Activated CD4-positive, alpha-beta T cell treated with anti-CD3 and anti-CD28 coated beads for 36 hours (primary cell): ENCODE measurements around the gene ALDH3A1. TPM values are rescaled to one million over a fixed set of nuclear protein-coding genes. Genes with fewer than 3 reads are reported as not detected.

Experiments
- ATAC-seq: fragments of 200-7000 bp; cut with Tn5 transposase; one replicate; pipeline ENCODE4 v1.10.0; 2021; ENCODE audit warnings: mild to moderate bottlenecking, moderate library complexity
- CTCF ChIA-PET: fragments of 350-600 bp; sonication (Branson Sonifier 250); formaldehyde crosslinking; loops from one replicate; lab custom pipeline; 2021; ENCODE audit warnings: antibody characterized with exemption; lab: Charles Lee
- POLR2A ChIA-PET: fragments of 350-600 bp; sonication (Branson Sonifier 250); formaldehyde crosslinking; loops from one replicate; lab custom pipeline; 2021; ENCODE audit warnings: antibody characterized with exemption, inconsistent platforms; lab: Charles Lee
- DNase-seq: peaks from one replicate; pipeline ENCODE4 v3.0.0-alpha.2; 2020
- H3K27ac Mint-ChIP-seq: one replicate; pipeline ENCODE4 v1.8.0; 2021; ENCODE audit warnings: mixed read lengths
- H3K27me3 Mint-ChIP-seq: one replicate; pipeline ENCODE4 v1.8.0; 2021; ENCODE audit warnings: mixed read lengths
- H3K36me3 Mint-ChIP-seq: one replicate; pipeline ENCODE4 v1.8.0; 2021; ENCODE audit warnings: low read depth, mixed read lengths
- H3K4me1 Mint-ChIP-seq: one replicate; pipeline ENCODE4 v1.8.0; 2021; ENCODE audit warnings: mixed read lengths
- H3K4me3 Mint-ChIP-seq: one replicate; pipeline ENCODE4 v1.8.0; 2021; ENCODE audit warnings: mild to moderate bottlenecking, moderate library complexity, mixed read lengths
- H3K9me3 Mint-ChIP-seq: one replicate; pipeline ENCODE4 v1.8.0; 2021; ENCODE audit warnings: low read depth, mixed read lengths
- intact Hi-C, 2 experiments: fragments of 100-400 bp; cut with DNase I in 1 of 2; cut with micrococcal nuclease in 1 of 2; formaldehyde crosslinking; loops; one replicate each; pipeline versions ENCODE4 v1.14.2 to v1.15.1; 2022 to 2024; cut with DNase I, micrococcal nuclease
- total RNA-seq, 2 experiments: library from RNA; stranded (reverse); gene quantifications; one replicate each; pipeline ENCODE4 v1.2.3, GENCODE V29; 2021

ALDH3A1 gene
- total RNA-seq, 2 experiments from 2014 or later: not detected

DNA sequence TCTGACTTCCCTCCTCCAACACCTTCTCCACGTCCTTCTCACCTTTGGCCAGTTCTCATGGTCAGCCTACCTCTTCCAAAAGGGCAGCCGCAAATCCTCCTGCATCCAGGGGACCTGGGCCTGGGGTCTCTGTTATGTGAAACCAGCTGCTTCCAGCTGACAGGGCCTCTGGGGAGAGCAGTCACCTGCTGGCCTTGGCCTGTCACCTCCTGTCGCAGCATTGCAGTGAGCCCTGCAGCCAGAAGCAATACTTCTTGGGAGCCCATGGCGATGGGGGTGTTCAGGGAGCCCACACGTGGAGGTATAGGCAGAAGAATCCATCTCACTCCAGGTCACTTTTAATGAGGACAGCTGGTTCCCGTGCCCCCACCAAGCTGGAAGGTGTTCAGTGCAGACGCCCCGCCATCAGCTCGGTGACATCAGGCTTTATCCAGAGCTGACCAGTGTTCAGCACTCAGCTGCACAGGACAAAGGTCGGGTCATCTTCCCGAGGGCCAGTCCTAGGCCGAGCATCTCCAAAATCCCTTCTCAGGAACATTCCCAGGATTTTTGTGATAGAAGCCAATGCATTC is 30.0 kb downstream of the ALDH3A1 start:
- POLR2A ChIA-PET: no interaction called here
- no peak for ATAC-seq

GRCh38 chr17:19717411-19717908 is 30.6 kb downstream of the ALDH3A1 start:
- H3K27ac Mint-ChIP-seq: no peak overlapping the region
- no peaks in the 10 kb centered on the region for H3K36me3 Mint-ChIP-seq
- no peak overlapping the region for H3K4me3 Mint-ChIP-seq
- H3K27me3 Mint-ChIP-seq: no peaks in the 10 kb centered on the region
- intact Hi-C loops: no loop called here
- no peaks in the 10 kb centered on the region for H3K4me1 Mint-ChIP-seq
- DNase-seq (no peak), ATAC-seq (no peak)
- POLR2A ChIA-PET: no interaction called here
- CTCF ChIA-PET: interaction anchor here (1.1 kb wide), 1 partner anchor 45 kb away, joined by 3 read pairs; no protein-coding TSS in a partner anchor
- H3K9me3 Mint-ChIP-seq: no peaks in the 10 kb centered on the region

More for the DNA sequence above, 30.0 kb downstream of the ALDH3A1 start:
- Mint-ChIP-seq H3K36me3 (no peaks in the 10 kb centered on the region), H3K4me1 (no peaks in the 10 kb centered on the region), H3K4me3 (no peak overlapping the region), H3K9me3 (no peaks in the 10 kb centered on the region), H3K27me3 (no peaks in the 10 kb centered on the region), H3K27ac (no peak overlapping the region)
- intact Hi-C loops: no loop called here
- CTCF ChIA-PET: interaction anchor here (0.8 to 1.1 kb wide), 2 partner anchors 46 to 49 kb away, joined by 3 read pairs; no protein-coding TSS in a partner anchor
- no peak for DNase-seq

- Mint-ChIP-seq H3K4me1 (no peaks in the 10 kb centered on the region), H3K27ac (no peak overlapping the region), H3K27me3 (no peaks in the 10 kb centered on the region), H3K4me3 (no peak overlapping the region), H3K36me3 (no peaks in the 10 kb centered on the region), H3K9me3 (no peaks in the 10 kb centered on the region)
- POLR2A ChIA-PET: no interaction called here
- ATAC-seq (no peak), DNase-seq (no peak)
- intact Hi-C loops: no loop called here
- CTCF ChIA-PET: no interaction called here
Observed at GRCh38 chr17:19717031-19717360, 31.1 kb downstream of the ALDH3A1 start.

DNA sequence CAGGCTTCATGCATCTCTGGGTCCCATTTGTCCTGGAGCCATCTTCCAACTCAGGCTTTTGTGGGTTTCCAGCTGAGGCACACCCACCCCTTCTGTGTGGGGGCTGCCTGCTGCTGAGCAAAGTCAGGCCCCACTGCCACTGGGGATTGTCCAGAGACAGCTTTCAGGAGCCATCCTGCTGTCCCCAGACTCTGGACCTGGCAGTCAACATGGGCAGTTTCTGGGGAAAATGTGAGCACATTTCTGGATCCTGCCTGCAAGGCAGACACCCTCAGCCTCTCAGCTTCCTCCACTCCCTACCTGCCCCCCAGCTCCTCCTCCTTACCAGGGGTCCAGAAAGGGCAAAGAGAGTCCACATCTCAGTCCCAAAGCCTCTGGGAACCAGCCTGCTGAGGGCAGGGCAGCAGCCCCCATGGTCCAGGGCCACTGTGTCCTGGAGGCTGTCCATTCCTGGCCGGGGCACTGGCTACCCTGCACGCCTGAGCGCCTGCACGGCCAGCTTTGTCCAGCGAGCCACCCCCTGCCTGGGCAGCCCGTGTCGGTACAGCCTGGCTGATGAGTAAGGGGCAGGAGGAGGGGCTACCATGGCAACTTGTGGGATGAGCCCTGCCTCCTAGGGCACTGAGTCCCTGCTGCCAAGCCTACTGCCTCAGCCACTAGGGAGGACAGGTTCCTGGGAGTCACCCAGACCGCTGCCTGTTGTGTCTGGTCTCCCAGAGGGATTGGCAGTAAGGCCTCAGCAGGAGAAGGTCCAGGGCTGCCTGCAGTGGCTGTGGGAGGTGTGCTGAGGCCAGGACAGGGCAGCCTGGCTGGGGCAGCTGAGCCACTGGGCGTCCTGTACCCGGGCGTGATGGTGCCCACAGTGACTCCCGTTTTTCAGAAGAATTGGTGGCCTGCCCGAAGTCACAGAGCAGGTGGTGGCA is 31.7 kb downstream of the ALDH3A1 start, which contains the start of gene SLC47A2:
Gene SLC47A2 (minus strand): TSS at position 477 of the 923 bp plus-strand sequence. CDS start 29 bp downstream, at position 448.
- ATAC-seq: no peak
- intact Hi-C loops: no loop called here
- Mint-ChIP-seq H3K27me3 (no peaks in the 10 kb centered on the region), H3K9me3 (no peaks in the 10 kb centered on the region), H3K4me3 (no peak within 1 kb of the TSS), H3K27ac (no peak within 1 kb of the TSS), H3K36me3 (no peaks in the 10 kb centered on the region), H3K4me1 (no peaks in the 10 kb centered on the region)
- ChIA-PET POLR2A (no interaction called here), CTCF (no interaction called here)
- DNase-seq: no peak

DNA sequence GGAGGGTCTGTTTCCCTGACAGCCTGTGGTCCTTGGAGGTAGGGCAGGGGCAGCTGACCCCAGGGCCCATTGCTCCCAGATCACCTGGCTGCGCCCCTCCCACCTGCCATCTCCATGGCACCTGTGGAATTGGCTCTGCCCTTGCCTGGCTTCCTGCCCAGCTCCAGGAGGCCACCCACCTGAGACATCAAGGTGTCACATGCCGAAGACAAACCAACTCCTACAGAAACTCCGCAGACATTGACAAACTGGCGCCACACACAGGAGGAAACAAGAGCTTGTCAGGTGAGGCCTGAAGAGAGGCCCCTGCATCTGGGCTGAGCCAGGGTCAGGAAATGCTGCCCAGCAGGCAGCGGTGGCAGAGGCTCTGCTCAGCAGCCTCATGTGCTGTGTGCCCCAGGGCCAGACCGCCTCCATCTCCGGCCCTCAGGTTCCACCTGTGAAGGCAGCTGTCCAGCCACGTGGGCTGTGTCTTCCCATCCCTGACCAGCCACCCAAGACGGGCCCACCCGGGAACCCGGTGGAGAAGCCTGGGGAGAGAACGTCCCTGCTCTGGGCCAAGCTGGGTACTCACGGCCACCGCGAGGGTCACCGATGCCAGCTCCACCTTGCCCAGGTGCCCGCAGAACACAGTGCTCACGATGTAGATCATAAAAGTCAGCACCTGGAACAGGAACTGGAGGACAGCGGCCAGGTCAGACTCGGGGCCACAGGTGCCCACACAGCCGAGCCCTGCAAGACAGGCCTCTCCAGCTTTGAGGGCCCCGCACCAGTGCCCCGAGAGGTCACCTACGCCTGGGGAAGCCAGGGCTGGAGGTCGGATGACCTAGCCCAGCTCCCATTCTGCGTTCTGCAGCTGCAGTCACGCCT is 33.3 kb downstream of the ALDH3A1 start:
- POLR2A ChIA-PET: no interaction called here
- CTCF ChIA-PET: no interaction called here

DNA sequence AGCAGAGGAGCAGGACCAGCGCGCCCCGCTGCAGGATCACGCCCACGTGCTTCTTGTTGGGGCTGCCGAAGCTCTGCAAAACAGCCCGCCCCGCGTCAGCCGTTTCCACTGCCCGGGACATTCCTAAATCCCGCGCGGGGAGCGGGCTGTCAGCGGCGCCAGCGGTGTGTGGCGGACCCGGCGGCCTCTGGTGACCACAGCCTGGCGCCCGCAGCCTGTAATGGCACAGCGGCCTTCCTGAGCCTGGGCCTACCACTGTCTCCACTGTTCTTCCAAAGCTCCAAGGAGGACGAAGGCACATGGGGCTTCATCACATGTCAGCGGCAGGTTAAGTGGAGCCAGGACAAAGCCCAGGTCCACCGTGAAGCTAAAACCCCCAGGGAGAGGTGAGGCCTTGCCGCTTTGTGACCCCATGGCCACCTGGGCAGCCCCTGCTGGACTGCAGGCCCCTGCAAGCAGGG is 34.2 kb downstream of the ALDH3A1 start:
- POLR2A ChIA-PET: no interaction called here
- no peaks in the 10 kb centered on the region for H3K27me3 Mint-ChIP-seq
- no peaks in the 10 kb centered on the region for H3K4me1 Mint-ChIP-seq
- H3K9me3 Mint-ChIP-seq: no peaks in the 10 kb centered on the region
- H3K4me3 Mint-ChIP-seq: no peak overlapping the region
- H3K27ac Mint-ChIP-seq: no peak overlapping the region
- CTCF ChIA-PET: interaction anchor here (0.6 kb wide), 1 partner anchor 1868 kb away, joined by 3 read pairs; no protein-coding TSS in a partner anchor
- intact Hi-C loops: no loop called here
- no peak for DNase-seq
- no peaks in the 10 kb centered on the region for H3K36me3 Mint-ChIP-seq
- ATAC-seq: no peak

More for the DNA sequence above, 33.3 kb downstream of the ALDH3A1 start:
- Mint-ChIP-seq H3K4me1 (no peaks in the 10 kb centered on the region), H3K36me3 (no peaks in the 10 kb centered on the region), H3K27ac (no peak overlapping the region), H3K9me3 (no peaks in the 10 kb centered on the region), H3K4me3 (no peak overlapping the region), H3K27me3 (no peaks in the 10 kb centered on the region)
- DNase-seq (no peak), ATAC-seq (no peak)
- intact Hi-C loops: no loop called here

DNA sequence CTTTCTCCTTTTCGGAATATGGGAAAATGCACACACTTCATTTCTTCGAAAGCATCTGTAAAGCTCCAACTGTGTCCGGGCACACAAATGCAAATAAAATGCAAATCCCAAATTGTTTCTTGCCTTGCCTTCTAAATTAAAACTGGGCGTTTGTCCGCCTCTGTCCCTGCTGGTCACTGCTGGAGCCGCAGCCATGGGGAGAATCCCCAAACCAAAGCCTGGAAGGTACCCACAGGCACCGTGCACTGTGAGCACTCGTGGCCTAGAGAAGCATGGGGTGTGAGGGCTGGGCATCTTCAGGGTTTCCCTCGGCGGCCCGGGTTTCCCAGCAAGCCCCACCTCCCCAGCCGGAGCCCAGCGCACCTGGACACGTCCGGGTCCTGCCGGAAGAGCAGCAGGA is 34.6 kb downstream of the ALDH3A1 start:
- Mint-ChIP-seq H3K27ac (no peak overlapping the region), H3K36me3 (no peaks in the 10 kb centered on the region), H3K4me3 (no peak overlapping the region), H3K9me3 (no peaks in the 10 kb centered on the region), H3K4me1 (no peaks in the 10 kb centered on the region), H3K27me3 (no peaks in the 10 kb centered on the region)
- ChIA-PET POLR2A (no interaction called here), CTCF (no interaction called here)
- intact Hi-C loops: no loop called here
- no peak for DNase-seq
- no peak for ATAC-seq

- H3K36me3 Mint-ChIP-seq: no peaks in the 10 kb centered on the region
- no peak for ATAC-seq
Observed at GRCh38 chr17:19712436-19713004, 35.6 kb downstream of the ALDH3A1 start.

DNA sequence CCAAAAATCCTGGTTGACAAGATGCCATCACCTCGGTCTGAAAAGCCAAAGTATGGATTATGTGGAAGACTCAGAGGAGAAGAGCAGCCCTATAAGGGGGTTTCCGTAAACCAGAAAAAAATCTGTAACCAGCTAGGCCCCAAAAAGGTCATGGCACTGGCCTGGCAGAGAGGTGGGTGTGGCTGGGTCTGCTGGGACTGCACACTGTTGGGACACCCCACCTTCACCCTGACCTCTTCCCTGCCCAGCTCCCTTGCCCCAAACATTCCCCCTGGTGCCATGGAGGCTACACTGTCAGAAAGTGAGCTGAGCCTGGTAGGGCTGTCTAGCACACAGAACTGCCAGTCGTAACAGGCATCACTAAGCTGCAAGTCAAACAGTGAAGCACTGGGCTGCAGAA is 38.3 kb downstream of the ALDH3A1 start:
- ChIA-PET POLR2A (no interaction called here), CTCF (interaction anchor here (0.6 to 1.2 kb wide), 6 partner anchors 35 to 777 kb away, joined by 3 to 4 read pairs (median 4); no protein-coding TSS in a partner anchor)
- Mint-ChIP-seq H3K4me3 (no peak overlapping the region), H3K27me3 (no peaks in the 10 kb centered on the region), H3K9me3 (no peaks in the 10 kb centered on the region), H3K4me1 (no peaks in the 10 kb centered on the region), H3K36me3 (no peaks in the 10 kb centered on the region), H3K27ac (no peak overlapping the region)
- DNase-seq (no peak), ATAC-seq (no peak)
- intact Hi-C loops: no loop called here

More at GRCh38 chr17:19712436-19713004, 35.6 kb downstream of the ALDH3A1 start:
- H3K4me3 Mint-ChIP-seq: no peak overlapping the region
- no peak overlapping the region for H3K27ac Mint-ChIP-seq
- no peaks in the 10 kb centered on the region for H3K27me3 Mint-ChIP-seq
- intact Hi-C loops: no loop called here
- H3K9me3 Mint-ChIP-seq: no peaks in the 10 kb centered on the region
- no peak for DNase-seq
- ChIA-PET POLR2A (no interaction called here), CTCF (no interaction called here)
- no peaks in the 10 kb centered on the region for H3K4me1 Mint-ChIP-seq

GRCh38 chr17:19708431-19709175 is 39.5 kb downstream of the ALDH3A1 start:
- no peak for DNase-seq
- H3K36me3 Mint-ChIP-seq: no peaks in the 10 kb centered on the region
- H3K4me1 Mint-ChIP-seq: no peaks in the 10 kb centered on the region
- no peak overlapping the region for H3K27ac Mint-ChIP-seq
- H3K9me3 Mint-ChIP-seq: no peaks in the 10 kb centered on the region
- no peak overlapping the region for H3K4me3 Mint-ChIP-seq
- ChIA-PET POLR2A (no interaction called here), CTCF (interaction anchor here (1.0 kb wide), 1 partner anchor 38 kb away, joined by 3 read pairs; no protein-coding TSS in a partner anchor)
- ATAC-seq: no peak
- no peaks in the 10 kb centered on the region for H3K27me3 Mint-ChIP-seq
- intact Hi-C loops: no loop called here
